HepG2 (cell line): ENCODE data around the gene CAMKMT. TPM values are rescaled to one million over a fixed set of nuclear protein-coding genes. Genes with fewer than 3 reads are reported as not detected.
A peak's percentile ranks its signal among the peaks of the same experiment; 100 is the strongest.

ENCODE experiments used
- ATAC-seq: fragments of 200-7000 bp; cut with Tn5 transposase; 3 replicates; pipeline ENCODE4 v1.9.1; 2020; ENCODE audit warnings: mild to moderate bottlenecking, moderate library complexity
- BruUV-seq: library from RNA; stranded (reverse); fragments of 400-500 nt; replicated peaks from 2 replicates; lab custom pipeline; 2021; lab: Mats Ljungman, UMichigan
- CTCF ChIA-PET: fragments of 300-600 bp; formaldehyde crosslinking; extraction: SDS; loops from one replicate; lab custom pipeline; 2021; ENCODE audit warnings: low total read pairs, inconsistent platforms, low intra/inter-chr PET ratio; lab: Yijun Ruan, JAX
- POLR2A ChIA-PET: fragments of 350-600 bp; sonication (Branson Sonifier 250); formaldehyde crosslinking; loops from one replicate; lab custom pipeline; 2020; ENCODE audit warnings: antibody characterized with exemption, inconsistent platforms; lab: Yijun Ruan, JAX
- DNase-seq: peaks from one replicate; pipeline ENCODE4 v3.0.0-alpha.2; 2015; ENCODE audit warnings: low spot score
- FAIRE-seq: peaks from 3 replicates; lab custom pipeline; 2011; peaks lifted over from hg19 to GRCh38; lab: Jason Lieb, UNC
- H2AFZ ChIP-seq: one replicate; pipeline ENCODE4 v1.6.1; 2011; ENCODE audit warnings: low read length, inconsistent platforms
- H3K27ac ChIP-seq: fragments of 300-600 bp; 3 replicates; pipeline ENCODE4 v1.8.0; 2011; ENCODE audit warnings: mixed run types, mild to moderate bottlenecking, mixed read lengths, low read length, inconsistent platforms; ENCODE audit not compliant: insufficient read depth; ENCODE audit errors: extremely low read length
- H3K27me3 ChIP-seq, 2 experiments: fragments of 200-600 bp in 1 of 2; 2 replicates in 1 of 2; 3 replicates in 1 of 2; pipeline versions ENCODE4 v1.6.0 to v1.8.0; 2011; ENCODE audit warnings: low read length in 2 of 2, mild to moderate bottlenecking in 2 of 2, moderate library complexity in 2 of 2, inconsistent platforms in 1 of 2; ENCODE audit not compliant: insufficient read depth in 2 of 2, control insufficient read depth in 1 of 2
- H3K36me3 ChIP-seq, 2 experiments: fragments of 200-600 bp in 1 of 2; replicated peaks in 1 of 2; 2 replicates in 1 of 2; 3 replicates in 1 of 2; pipeline versions ENCODE4 v1.5.1 to v1.8.0; 2011; ENCODE audit warnings: low read length in 2 of 2, inconsistent platforms in 1 of 2; ENCODE audit not compliant: insufficient read depth in 2 of 2, control insufficient read depth in 1 of 2
- H3K4me1 ChIP-seq: 2 replicates; pipeline ENCODE4 v1.5.1; 2012; ENCODE audit warnings: low read length, inconsistent platforms; ENCODE audit not compliant: insufficient read depth
- H3K4me2 ChIP-seq: 2 replicates; pipeline ENCODE4 v1.6.0; 2011; ENCODE audit warnings: low read depth, low read length, inconsistent platforms
- H3K4me3 ChIP-seq, 3 experiments: fragments of 200-600 bp in 1 of 3; sonication (generic), shearing (Covaris generic) in 1 of 3; replicated peaks in 1 of 3; 2 replicates each; pipeline ENCODE4 v1.5.1; 2011 to 2016; ENCODE audit warnings: low read length in 3 of 3, inconsistent platforms in 2 of 3, low read depth in 2 of 3, mild to moderate bottlenecking in 2 of 3, control low read depth in 1 of 3, mixed read lengths in 1 of 3; ENCODE audit not compliant: insufficient read depth in 1 of 3
- H3K79me2 ChIP-seq: one replicate; pipeline ENCODE4 v1.6.1; 2011; ENCODE audit warnings: low read length, inconsistent platforms; ENCODE audit not compliant: insufficient read depth
- H3K9ac ChIP-seq: 2 replicates; pipeline ENCODE4 v1.6.0; 2011; ENCODE audit warnings: mild to moderate bottlenecking, low read depth, low read length, inconsistent platforms; ENCODE audit not compliant: insufficient read depth
- H3K9me3 ChIP-seq: 2 replicates; pipeline ENCODE4 v1.5.1; 2012; ENCODE audit warnings: mild to moderate bottlenecking, low read length
- H4K20me1 ChIP-seq: 2 replicates; pipeline ENCODE4 v1.6.0; 2011; ENCODE audit warnings: inconsistent platforms, mild to moderate bottlenecking, low read length, moderate library complexity; ENCODE audit not compliant: insufficient read depth
- KLF16 ChIP-seq, 2 experiments: sonication (generic) in 1 of 2; formaldehyde crosslinking in 1 of 2; IDR thresholded peaks; 2 replicates each; pipeline versions ENCODE4 v1.6.1 to v1.8.0; 2016 to 2023; ENCODE audit warnings: missing genetic modification reagents in 2 of 2, missing compliant biosample characterization in 1 of 2
- MEIS2 ChIP-seq: sonication (generic); formaldehyde crosslinking; IDR thresholded peaks from 2 replicates; pipeline ENCODE4 v1.9.0; 2021; ENCODE audit warnings: mild to moderate bottlenecking, missing genetic modification reagents
- NFE2L2 ChIP-seq: fragments of 150-350 bp; IDR thresholded peaks from 2 replicates; pipeline ENCODE4 v1.6.1; 2014; ENCODE audit warnings: low read length
- ZNF143 ChIP-seq: sonication (generic); formaldehyde crosslinking; IDR thresholded peaks from 2 replicates; pipeline ENCODE4 v1.4.0; 2020; ENCODE audit warnings: missing genetic modification reagents
- ZNF260 ChIP-seq: sonication (generic); formaldehyde crosslinking; IDR thresholded peaks from 2 replicates; pipeline ENCODE4 v1.4.0; 2020; ENCODE audit warnings: missing genetic modification reagents, low read depth, mild to moderate bottlenecking, borderline replicate concordance
- WGBS: methylation state at CpG from one replicate; pipeline ENCODE4 v1.1.6; 2017; ENCODE audit warnings: low lambda C conversion rate; 5-methylcytosine and 5-hydroxymethylcytosine counted together
- in situ Hi-C: cut with HindIII; loops from 2 replicates; pipeline ENCODE4 v1.10.0; 2017; ENCODE audit warnings: low pct_unique_long_range_greater_than_20kb; ENCODE audit not compliant: extremely low pct_ligation_motif_present
- intact Hi-C: fragments of 100-400 bp; cut with micrococcal nuclease; formaldehyde crosslinking; loops from one replicate; pipeline ENCODE4 v1.10.0; 2022; ENCODE audit not compliant: unreplicated experiment
- polyA plus RNA-seq, 8 experiments: library from polyadenylated mRNA; depleted of rRNA in 3 of 8; stranded (reverse) in 7 of 8; unstranded in 1 of 8; fragments of >200 nt; fragmentation: Illumina TruSeq in 4 of 8; extraction: Trizol in 4 of 8; gene quantifications; 2 replicates each; pipeline versions ENCODE4 v1.2.1 to v1.2.3, GENCODE V29; 2011 to 2016; ENCODE audit warnings: low read depth in 4 of 8, missing spikeins in 1 of 8, mixed read lengths in 1 of 8; ENCODE audit not compliant: insufficient read depth in 1 of 8
- total RNA-seq, 5 experiments: library from RNA; depleted of rRNA; stranded (reverse); fragments of >200 nt; fragmentation: Illumina TruSeq; extraction: Trizol; gene quantifications; 2 replicates each; pipeline ENCODE4 v1.2.3, GENCODE V29; 2016; ENCODE audit warnings: low read depth in 1 of 5

CAMKMT gene
- total and polyA plus RNA-seq, 2 of the 13 experiments (the other 11 are each of a cell fraction or from before 2014, with no cell fraction given): 6.9 to 20.8 TPM

DNA sequence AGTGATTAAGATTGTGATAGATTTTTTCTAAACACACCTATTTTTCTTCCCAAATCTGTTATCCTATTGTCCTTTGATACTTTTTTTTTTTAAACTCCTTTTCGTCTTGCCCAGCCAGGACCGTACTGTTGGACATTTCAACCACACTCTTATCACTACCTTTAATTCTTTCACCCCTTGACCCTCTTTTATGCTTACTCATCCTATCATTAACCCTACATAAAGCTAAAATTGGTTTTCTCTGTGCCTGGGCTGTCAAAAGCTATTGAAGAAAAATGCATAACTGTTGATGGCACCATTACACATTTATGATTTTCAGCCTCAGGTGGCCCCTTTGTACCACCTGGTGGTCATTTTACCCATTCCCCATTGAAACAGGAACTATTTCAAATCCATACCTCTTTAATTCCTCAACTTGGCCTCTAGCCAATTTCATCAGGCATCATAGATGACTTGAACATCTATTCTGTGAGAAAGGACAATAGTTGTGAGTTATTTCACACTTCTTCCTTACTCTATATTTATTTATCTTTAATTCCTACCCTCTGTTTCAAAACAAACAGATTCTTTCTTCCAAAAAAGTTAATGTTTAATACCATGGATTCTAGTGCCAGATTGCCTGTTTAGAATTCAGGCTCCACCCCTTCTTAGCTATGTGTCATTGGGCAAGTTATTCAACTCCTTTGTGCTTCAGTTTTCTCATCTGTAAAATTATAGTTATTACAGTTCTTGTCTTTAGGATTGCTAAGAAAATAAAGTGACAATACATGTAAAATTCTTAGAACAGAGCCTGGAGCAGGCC, 258.6 kb downstream of the CAMKMT start:
- Histone ChIP-seq H3K4me1 (no peaks in the 10 kb centered on the region), H3K79me2 (no peaks in the 10 kb centered on the region), H3K27me3 (no peaks in the 10 kb centered on the region), H3K9me3 (no peaks in the 10 kb centered on the region), H3K9ac (no peak overlapping the region), H3K4me3 (no peak overlapping the region), H3K27ac (no peak overlapping the region), H3K36me3 (no peaks in the 10 kb centered on the region)
- in situ Hi-C loops: no loop called here
- intact Hi-C loops: no loop called here
- DNase-seq: no peak
- CTCF ChIA-PET: interaction anchor here (1.9 kb wide), 1 partner anchor 141 kb away, joined by 8 read pairs; no protein-coding TSS in a partner anchor
- BruUV-seq: no TSS peak
- ATAC-seq: no peak
- 95% methylated on average over 2 of the region's 2 CpGs for WGBS
- no peak for FAIRE-seq
- TF ChIP-seq NFE2L2 (0 out of 2 replicates have a peak, but pooled peaks have one; percentile 22), MEIS2 (CRISPR knock-in tag) (no peak)
- TF ChIP-seq, all 625 proteins: peak for 1
- POLR2A ChIA-PET: no interaction called here
- no peak overlapping the region for H2AFZ ChIP-seq
- no peak overlapping the region for H3K4me2 ChIP-seq
- H4K20me1 ChIP-seq: no peaks in the 10 kb centered on the region

DNA sequence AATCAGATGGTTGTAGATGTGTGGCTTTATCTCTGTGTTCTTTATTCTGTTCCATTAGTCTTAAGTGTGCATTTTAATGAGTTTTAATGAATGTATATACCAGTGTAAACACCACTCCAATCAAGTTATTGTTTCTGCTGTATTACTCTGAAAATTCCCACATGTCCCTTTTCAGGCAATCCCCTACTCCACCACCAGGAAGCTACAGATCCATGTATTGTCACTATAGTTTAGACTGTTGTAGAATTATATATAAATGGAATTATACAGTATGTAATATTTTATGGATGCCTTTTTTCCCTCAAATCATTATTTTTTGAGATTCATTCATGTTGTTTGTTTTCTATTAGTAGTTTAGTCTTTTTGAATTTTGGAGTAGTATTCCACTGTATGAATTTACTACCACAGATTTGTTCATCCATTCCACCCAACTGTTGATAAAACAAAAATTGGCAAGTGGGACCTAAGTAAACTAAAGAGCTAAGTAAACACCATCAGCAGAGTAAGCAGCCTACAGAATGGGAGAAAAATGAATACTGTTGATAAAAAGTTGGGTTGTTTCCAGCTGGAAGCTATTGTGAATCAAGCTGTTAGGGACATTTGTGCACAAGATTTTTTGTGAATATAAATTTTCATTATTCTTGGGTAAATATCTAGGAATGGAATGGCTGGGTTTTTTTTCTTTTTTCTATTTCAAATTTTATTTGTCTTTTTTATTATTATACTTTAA, 262.0 kb downstream of the CAMKMT start:
- Histone ChIP-seq H3K4me1 (no peaks in the 10 kb centered on the region), H3K36me3 (no peaks in the 10 kb centered on the region), H3K79me2 (no peaks in the 10 kb centered on the region), H3K9me3 (no peaks in the 10 kb centered on the region), H4K20me1 (no peaks in the 10 kb centered on the region), H3K27me3 (no peaks in the 10 kb centered on the region), H3K9ac (no peak overlapping the region), H2AFZ (no peak overlapping the region), H3K4me3 (no peak overlapping the region), H3K4me2 (no peak overlapping the region), H3K27ac (no peak overlapping the region)
- POLR2A ChIA-PET: no interaction called here
- intact Hi-C loops (no loop called here), in situ Hi-C loops (no loop called here)
- no peak for TF ChIP-seq ZNF260 (CRISPR knock-in tag)
- no peak for TF ChIP-seq KLF16 (CRISPR knock-in tag; IDR thresholded peaks at IDR 0.05)
- TF ChIP-seq ZNF143: no peak
- DNase-seq (no peak), ATAC-seq (no peak; the same call in 2 of the 3 replicates), FAIRE-seq (no peak)
- CTCF ChIA-PET: no interaction called here
- BruUV-seq: no TSS peak
